GM21381 (cell line): ENCODE data around the gene LIF.
"Not testable (repeated sequence)": the region's sequence is repeated elsewhere in the genome, so short reads cannot be mapped to it uniquely, and the experiment has no call there.

Experiments used
- ATAC-seq: cut with Tn5 transposase; IDR thresholded peaks from one replicate; pipeline ENCODE4 v1.9.1; 2021; ENCODE audit warnings: mild to moderate bottlenecking, moderate library complexity; ENCODE audit not compliant: unreplicated experiment

Gene LIF

DNA sequence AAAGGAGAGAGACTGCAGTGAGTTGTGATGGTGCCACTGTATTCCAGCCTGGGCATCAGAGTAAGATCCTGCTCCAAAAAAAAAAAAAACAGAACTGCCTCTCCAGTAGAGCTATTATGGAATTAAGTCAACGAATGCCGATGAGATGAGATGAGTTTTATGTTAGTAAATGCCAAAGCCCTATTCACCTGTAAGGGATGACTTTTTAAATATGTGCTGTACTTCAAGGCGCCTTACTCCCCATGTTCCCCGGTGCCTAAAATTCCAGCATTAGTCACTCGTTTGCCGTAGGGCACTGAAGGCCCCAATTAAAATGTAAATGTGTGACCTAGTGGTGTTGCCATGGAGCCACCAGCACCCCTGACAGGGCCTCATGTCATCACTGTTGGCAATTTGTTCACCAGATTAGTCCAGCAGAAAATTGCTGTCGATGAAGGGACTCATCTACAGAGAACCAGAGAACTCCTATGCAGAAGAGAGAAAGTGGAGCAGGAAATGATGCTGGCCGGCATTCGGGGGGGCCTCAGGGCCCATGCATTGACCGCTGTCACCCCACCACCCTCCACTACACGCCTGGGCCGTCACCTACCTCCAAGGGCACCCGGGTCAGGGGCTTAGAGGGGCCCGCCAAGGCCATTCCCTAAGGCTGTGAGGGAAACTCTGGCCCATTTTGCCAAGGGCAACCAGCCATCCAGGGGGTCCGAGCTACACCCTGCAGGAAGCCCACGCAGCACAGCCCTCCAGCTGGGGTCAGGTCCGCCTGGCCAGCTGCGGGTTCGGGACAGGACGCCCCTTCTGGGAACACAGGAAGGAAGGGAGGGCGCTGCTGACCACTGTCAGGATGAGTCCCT lies 17.8 kb downstream of the LIF start:
- ATAC-seq: no peak

GRCh38 chr22:30227438-30228228 lies 18.9 kb downstream of the LIF start:
- no peak for ATAC-seq

GRCh38 chr22:30226192-30226832 lies 20.2 kb downstream of the LIF start:
- no peak for ATAC-seq

DNA sequence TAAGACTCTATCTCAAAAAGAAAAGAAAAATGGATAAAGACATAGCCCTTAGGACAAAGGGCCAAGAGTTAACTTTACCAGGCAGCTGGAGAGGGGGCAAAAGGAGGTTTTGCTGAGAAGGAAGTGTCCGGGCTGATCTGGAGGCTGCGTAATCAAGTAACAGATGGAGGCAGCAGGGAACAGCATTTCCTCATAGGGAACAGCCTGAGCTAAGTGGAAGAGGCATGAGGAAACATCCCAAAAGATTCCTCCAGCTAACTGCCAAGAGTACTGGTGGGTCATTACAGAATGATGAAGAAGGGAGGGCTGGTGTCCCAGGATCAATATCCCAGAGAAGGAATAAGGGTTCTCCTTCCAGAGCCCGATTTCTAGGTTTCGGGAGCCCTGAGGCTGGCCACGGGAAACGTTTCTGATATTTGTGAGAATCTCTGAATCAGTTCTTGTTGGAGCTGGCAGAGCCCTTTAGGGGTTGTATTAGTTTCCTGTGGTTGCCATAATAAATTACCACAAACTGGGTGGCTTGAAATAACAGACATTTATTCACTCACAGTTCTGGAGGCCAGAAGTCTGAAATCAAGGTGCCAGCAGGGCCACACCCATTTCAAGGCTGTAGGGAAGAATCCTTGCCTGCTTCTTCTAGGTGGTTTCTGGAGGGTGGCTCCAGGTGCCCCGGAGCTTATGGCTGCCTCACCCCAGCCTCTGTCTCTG lies 21.2 kb downstream of the LIF start:
- no peak for ATAC-seq

DNA sequence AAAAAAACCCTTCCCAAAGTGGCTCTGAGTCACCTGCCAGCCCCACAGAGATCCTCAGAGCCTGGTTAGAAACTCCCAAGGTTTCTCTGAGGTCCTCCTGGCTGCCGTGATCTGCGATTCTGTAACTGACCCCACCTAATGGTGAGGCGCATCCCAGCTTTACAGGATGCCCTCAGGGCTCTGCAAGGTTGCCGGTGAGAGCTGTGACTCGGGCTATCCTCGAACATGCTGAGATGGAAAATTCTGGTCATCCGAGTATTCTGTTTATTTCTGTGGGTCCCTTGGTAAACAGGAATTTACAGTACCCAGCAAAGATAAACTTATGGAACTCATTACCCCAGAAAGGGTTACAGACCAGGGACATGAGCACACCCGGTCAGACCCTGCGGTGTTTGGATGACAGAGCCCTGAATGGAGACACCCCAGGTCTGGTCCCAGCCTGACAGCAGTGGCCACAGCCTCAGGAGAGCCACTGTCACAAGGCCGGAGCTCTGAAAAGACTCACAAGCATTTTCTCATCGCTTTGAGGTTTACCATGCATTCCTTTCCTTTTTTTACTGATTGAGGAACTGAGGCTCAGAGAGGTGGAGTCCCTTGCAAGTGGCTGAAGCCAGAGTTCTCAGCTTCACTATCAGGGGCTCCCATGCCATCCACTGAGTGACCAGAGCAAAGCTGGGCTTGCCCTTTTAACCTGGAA lies 22.2 kb downstream of the LIF start:
- ATAC-seq: no peak

GRCh38 chr22:30223303-30223702 lies 23.3 kb downstream of the LIF start:
- no peak for ATAC-seq

DNA sequence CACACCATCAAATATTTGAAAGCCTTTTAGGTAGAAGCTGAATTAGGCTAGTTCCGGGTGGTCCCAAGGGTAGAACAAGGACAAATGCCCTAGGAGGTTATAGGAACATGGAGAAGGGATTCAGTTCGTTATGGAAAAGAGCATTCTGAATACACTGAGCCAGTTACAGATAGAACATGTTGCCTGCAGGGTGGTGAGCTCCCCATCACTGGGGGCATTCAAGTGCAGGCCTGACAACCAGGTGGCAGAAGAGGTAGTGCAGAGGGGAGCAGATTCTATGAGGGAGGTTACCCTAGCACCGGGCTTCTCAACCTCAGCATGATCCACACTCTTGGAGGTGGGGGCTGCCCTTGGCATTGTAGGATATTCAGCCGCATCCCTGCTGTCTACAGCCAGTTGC lies 24.2 kb downstream of the LIF start:
- ATAC-seq: no peak

DNA sequence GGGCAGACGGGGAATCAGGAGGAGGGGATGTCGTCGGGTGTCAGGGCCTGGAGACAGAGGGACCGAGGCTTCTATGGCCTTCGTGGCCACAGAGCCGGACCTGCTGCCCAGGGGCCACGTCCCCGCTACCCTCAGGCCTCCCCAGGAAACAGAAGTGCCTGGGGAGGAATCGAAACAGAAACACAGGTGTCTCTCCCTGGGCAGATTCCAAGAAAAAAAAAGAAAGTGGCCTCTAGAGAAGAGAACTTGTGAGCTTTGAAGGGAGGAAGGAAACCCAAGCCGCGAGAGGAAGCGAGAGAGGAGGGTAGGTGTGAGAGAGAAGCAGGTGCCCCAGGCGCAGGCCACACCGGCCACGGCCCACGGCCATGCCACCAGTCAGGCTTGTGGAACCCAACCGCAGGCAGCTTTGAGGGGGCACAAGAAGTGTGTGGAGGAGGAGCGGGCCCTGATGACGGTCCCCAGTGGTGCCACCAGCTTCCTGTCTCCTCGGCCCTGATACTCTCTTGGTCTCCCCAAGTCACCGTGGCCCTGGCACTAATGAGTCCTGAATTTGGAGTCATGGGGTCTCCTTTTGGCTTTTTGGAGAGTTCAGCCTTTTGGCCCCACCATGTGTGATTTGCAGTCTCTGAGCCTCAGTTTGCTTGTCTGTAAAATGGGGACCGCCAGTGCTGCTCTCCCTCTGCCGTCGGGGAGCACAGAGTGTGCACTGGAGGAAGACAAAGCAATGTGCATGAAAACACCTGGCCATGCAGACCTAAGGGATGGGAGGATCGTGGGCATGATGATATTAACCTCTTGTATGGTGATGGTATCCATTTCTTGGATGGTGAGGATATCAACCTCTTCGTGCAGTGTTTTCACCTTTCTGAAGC lies 25.2 kb downstream of the LIF start:
- ATAC-seq: no peak

GRCh38 chr22:30220338-30221012 lies 26.1 kb downstream of the LIF start:
- ATAC-seq: no peak

DNA sequence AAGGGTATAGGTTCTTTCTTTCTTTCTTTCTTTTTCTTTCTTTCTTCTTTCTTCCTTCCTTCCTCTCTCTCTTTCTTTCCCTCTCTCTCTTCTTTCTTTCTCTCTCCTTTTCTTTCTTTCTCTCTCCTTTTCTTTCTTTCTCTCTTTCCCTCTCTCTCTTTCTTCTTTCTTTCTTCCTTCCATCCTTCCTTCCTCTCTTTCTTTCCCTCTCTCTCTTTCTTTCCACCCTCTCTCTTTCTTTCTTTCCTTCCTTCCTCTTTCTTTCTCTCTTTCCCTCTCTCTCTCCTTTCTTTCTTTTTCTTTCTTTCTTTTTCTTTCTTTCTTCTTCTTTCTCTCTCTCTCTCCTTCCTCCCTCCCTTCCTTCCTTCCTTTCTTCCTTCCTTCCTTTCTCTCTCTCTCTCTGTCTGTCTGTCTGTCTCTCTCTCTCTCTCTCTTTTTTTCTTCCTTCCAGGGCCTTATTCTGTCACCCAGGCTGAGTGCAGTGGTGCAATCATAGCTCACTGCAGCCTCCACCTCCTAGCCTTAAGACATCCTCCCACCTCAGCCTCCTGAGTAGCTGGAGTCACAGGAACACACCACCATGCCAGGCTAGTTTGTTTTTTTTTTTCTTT lies 26.8 kb downstream of the LIF start:
- ATAC-seq: no peak

DNA sequence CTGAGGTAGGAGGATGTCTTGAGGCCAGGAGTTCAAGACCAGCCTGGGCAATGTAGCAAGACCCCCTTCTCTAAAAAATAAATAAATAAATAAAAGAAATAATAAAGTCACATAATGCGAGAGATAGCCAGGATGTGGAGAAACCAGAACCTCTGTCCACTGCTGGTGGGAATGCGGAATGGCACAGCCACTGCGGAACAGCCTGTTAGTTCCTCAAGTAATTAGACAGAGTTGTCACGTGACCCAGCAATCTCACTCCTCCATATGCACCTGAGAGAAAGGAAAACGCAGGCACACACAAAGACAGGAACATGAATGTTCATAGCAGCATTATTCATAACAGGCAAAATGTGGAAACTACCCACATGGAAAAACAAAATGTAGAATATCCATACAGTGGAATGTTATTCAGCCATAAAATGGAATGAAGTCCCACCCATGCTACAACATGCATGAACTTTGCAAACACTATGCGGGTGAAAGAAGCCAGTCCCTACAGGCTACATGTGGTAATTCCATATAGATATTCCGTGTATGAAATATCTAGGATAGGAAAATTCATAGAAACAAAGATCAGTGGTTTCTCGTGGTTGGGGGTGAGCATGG lies 27.4 kb downstream of the LIF start:
- no peak for ATAC-seq

- ATAC-seq: no peak
These were observed 28.6 kb downstream of the LIF start for GRCh38 chr22:30217698-30218560.

GRCh38 chr22:30216710-30217109 lies 29.8 kb downstream of the LIF start:
- ATAC-seq: no peak

GRCh38 chr22:30216272-30216671 lies 30.3 kb downstream of the LIF start:
- ATAC-seq: not testable (repeated sequence)

GRCh38 chr22:30214703-30215407 lies 31.7 kb downstream of the LIF start:
- no peak for ATAC-seq

- ATAC-seq: no peak
These were observed 33.5 kb downstream of the LIF start for GRCh38 chr22:30212996-30213441.
